ENCODE results near the gene PTEN. TPM values are rescaled to one million over a fixed set of nuclear protein-coding genes. Genes with fewer than 3 reads are reported as not detected.

PTEN gene
- total and polyA plus RNA-seq, 9 of the 15 experiments (the other 6 are each of a cell fraction or from before 2014, with no cell fraction given): 8.4 to 56.9 (median 22.2) TPM

- TF ChIP-seq CBX1 (IDR thresholded peaks at IDR 0.05; ENCODE audit: low read depth): no peak
- no peak for TF ChIP-seq REST (IDR thresholded peaks at IDR 0.05; ENCODE audit: borderline replicate concordance)
- no peak for TF ChIP-seq REST (CRISPR knock-in tag; IDR thresholded peaks at IDR 0.05; ENCODE audit: low read depth)
- TF ChIP-seq TAL1 (IDR thresholded peaks at IDR 0.05): no peak
- TF ChIP-seq ZBTB9 (CRISPR knock-in tag; IDR thresholded peaks at IDR 0.05): no peak
- TF ChIP-seq STAT5A (IDR thresholded peaks at IDR 0.05; ENCODE audit: borderline replicate concordance, low read length): no peak
- TF ChIP-seq POLR2AphosphoS5 (IDR thresholded peaks at IDR 0.05; ENCODE audit: control insufficient read depth, insufficient read depth, low read depth, low read length): no peak
- TF ChIP-seq POLR2H (tag; IDR thresholded peaks at IDR 0.05; ENCODE audit: low read depth): no peak
- TF ChIP-seq GATAD2A (IDR thresholded peaks at IDR 0.05): no peak
Measured at GRCh38 chr10:87960230-87960629, 96.8 kb downstream of the PTEN start (continued).

Measured in K562 (cell line).